GM18868 (cell line): ENCODE data around the gene RNASE8.
"Not testable (repeated sequence)": the region's sequence is repeated elsewhere in the genome, so short reads cannot be mapped to it uniquely, and the experiment has no call there.

Experiments used
- ATAC-seq: cut with Tn5 transposase; IDR thresholded peaks from one replicate; pipeline ENCODE4 v1.9.1; 2021; ENCODE audit warnings: mild to moderate bottlenecking, moderate library complexity; ENCODE audit not compliant: unreplicated experiment

RNASE8 gene

DNA sequence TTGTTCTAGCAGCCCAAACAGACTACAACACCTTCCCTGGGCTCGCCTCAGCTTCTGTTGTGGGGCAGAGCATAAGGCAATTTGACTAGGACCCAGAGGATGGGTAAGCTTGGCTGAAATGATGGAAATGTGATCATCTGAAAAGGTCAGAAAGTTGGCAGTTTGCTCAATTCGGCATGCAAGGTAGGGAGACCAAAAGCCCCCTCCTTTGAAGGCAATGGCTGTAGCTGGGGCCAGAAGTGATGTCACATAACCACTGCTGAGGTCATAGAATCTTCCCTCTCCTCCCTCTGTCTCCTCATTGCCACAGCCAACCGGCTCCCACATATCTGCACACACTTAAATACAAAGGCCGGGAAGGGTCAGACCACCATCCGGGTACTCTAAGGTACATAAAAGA, 27.7 kb upstream of the RNASE8 start, which contains the start of gene TPPP2:
TPPP2 (plus strand) TSS at position 301 of the 400 bp plus-strand sequence. CDS start 365 bp downstream, outside the sequence.
- ATAC-seq: no peak

DNA sequence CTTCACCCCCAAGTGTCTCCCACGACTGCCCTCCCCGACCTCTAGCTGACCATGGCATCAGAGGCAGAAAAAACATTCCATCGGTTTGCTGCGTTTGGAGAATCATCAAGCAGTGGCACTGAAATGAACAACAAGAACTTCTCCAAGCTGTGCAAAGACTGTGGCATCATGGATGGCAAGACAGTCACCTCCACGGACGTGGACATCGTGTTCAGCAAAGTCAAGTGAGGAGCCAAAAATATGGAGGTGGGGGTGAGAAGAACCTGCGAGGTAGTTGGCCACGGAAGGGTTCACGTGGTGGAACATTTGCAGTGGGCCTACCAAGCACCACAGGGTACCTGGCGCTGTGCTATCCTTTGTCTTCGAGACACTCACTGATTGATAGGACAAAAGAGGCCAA, 27.1 kb upstream of the RNASE8 start:
- ATAC-seq: no peak

DNA sequence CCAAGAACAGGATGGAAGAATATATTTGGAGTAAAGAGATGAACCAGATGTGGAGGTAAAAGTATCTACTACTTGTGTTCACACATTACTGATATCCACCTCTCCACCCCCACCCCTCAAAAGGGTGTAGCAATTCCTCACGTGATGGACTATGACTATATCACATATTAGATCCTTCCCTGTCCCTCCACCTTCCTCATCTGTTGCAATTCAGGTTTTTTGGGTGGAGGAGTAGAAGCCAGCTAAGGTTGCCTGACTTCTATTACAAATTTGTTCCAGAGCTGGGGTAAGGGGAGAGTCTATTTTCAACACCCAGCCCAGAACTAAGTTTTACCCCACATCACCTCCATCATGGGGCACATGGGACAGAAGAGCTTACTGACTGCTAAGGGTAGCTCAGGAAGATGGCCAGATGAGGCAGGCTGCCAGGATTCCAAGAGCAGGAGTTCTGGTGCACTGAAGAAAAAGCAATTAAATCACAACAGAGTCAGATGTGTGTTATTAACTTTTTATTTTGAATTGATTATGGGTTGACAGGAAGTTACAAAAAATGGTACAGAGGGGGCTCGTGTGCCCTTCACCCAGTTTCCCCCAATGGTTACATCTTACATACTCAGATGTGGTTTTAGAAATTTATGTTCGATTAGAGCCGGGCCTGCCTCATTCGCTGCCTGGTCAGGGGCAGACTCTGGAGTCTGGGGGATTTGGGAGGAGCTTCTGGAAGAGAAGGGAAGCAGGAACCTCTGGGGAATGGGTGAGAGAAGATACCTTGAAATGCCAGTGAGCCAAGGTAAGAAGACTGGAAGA, 25.1 kb upstream of the RNASE8 start:
- ATAC-seq: no peak

DNA sequence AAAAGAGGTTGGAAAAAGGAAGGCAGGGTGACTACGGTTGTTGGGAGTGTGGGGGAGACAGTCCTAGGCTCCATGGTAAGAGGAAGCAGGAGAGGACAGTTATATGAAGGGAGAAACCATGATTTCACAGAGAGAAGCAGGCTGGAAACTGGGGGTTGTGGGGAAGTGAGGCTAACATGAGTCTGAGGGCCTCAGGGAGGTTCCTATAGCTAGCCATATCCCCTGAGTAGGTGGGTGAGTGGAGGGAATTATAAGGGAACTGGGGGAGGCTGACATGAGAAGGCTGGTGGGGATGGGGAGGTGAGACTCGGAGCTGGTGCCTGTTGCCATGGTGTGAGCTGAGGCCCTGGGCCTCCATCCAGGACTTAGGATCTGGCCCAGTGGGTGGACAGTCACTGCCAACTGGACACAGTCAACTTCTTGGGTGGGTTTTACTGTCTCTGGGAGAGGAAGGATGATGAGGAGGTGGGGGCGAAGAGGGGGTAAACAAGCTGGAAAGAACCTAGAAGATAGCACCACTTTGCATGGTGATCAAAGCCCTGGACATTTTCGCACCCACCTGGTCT, 24.4 kb upstream of the RNASE8 start:
- no peak for ATAC-seq

DNA sequence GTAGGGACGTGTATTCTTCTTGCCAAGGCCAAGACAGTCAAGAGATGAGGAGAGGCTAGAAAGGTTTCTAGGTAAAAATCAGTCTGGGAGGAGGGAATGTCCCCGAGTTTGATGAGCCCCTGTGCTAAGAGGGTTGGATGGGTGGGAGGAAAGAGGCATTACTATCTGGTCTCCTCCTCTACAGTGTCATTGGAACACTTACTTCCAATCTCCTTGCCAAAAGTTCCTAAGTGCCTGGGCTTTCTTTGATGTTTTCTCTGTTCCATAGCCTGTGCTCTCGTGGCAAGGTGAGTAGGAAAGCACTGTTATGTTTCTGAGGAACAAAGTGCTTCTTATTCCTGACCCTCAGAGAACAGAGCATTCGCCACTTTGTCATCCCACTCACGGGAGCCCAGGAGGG, 22.9 kb upstream of the RNASE8 start, which contains the start of gene RNASE13:
RNASE13 (minus strand) TSS at position 101 of the 400 bp plus-strand sequence. CDS start 519 bp downstream, outside the sequence.
- ATAC-seq: no peak

DNA sequence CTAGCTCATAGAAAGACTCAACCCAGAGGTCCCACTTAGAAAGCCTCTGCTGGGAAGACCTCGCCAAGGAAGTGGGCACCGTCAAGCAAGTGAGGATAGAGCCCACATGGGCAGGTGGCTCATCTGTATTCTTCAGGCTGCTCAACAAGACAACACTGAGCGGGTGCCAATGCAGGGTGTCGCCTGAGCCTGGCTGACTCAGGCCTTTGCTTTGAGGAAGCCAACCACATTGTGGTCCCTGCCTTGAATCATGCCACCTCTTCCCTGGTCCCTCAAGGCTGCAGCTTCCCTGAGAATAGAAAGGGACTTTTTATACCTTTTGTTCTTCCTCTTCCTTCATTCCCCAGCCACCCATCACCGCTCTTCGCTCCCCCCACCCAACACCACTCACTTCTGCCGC, 20.9 kb upstream of the RNASE8 start:
- ATAC-seq: no peak

DNA sequence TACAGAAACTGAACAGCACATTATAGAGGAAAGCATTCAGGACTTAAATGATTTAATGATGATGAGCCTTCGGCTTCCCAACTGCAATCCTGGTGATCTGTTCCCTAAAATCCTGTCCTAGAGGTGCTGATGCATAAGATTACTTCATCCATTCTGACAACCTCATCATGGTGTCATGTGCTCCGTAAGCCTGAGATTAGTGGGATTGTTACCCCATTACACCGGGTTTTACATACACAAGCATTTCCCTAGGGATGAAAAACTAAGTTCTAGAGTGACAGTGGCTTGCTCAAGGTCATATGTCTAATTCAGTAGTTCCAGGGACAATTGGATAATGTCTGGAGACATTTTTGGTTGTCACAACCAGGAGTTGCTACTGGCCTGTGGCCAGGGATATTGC, 20.5 kb upstream of the RNASE8 start:
- no peak for ATAC-seq

DNA sequence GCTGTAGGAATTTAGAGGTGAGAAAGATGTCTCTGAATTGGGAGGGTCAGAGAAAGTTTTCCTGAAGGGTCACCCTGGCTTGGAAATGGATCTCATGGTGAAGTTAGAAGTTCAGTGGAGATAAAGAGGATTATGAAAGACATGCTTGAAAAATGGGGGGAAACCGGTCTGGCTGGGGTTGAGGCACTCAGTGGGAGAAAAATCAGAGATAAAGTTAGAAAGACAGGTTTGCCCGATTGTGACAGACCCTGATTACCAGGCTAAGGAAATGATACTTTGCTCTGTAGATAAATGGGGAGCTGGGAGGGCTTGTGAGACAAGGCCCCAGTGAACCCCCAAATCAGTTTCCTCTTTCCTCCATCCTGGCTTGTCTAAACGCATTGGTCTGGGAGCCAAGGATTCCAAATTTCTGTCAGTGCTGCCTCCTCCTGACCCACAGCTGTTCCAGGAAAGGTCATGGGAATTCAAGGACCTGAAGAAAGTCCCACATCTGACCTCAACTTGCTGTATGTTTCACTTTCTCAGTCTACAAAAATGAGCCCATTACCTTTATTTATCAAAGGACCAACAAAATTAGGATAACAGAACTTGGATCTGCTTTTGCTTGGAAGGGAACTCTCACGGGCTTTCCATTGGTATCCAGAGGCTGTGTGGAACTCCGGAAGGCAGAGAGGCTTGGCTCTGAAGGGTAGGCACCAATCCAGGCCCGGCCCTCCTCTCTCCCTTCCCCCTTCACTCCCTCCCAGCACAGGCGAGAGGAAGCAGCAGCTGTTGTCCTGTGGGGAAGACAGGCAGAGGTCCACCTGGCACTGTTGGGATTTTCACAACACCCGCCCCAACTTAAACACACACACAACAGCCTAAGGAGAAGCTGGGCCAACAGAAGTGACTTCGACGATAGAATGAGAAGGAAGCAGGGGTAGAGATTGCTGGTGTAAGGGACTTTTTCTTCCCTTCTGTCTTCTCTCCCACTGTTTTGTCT, 18.9 kb upstream of the RNASE8 start:
- ATAC-seq: no peak

DNA sequence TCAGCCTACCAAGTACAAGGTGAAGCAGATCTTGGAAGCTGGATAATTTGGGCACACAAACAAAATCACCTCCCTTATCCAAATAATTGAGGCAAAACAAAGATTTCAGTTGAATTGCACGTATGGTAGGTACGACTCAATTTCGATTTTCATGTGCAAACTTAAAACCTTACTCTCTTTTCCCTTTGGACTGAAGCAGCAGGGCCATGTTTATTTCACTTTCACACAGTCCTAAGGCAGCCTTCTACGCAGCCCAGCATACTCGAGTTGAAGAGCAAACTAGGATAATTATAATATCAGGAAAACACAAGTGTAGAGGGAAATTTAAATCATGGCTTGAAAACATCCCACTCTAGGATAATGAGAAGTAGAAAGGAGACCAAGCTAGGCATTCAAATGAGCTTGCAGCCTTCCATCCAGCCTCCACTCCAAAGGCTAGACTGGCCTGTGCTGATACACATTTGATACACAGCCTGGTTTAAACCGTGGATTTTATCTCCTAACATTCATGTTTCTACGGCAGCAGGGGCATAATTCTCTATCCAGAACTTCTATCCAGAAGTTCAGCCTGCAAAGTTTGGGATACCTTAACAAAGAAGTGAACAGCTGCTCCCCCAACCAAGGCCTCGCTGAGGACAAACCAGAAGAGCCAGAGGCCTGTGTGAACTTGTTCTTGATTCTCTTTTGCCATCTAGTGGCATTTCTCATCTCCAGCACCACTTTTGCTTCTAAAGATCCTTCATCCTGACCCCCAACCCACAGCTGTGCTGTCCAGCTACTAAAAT, 17.8 kb upstream of the RNASE8 start:
- ATAC-seq: peak; percentile 54

DNA sequence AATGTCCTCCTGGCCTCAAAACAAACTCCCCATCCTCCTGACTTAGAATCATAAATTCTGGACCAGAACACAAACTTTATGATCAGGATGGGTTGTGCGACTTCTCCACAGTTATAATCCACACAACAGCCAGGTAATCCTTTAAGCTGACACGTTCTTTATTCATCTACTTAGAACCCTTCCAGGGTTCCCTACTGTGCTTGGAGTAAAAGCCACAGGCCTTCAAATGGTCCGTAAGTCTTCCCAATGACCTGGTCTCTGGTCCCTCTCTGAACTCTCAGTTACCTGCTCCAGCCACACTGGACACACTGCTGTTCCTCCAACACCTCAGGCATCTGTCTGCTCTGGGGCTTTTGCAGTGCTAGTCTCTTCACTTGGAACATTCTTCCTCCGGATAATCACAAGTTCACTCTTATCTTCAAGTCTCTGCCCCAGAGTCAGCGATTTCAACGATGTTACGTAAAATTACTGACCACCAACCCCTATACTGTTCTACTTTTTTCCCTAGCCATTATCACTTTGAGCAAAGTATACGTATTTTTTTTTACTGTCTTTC, 17.2 kb upstream of the RNASE8 start:
- ATAC-seq: no peak

DNA sequence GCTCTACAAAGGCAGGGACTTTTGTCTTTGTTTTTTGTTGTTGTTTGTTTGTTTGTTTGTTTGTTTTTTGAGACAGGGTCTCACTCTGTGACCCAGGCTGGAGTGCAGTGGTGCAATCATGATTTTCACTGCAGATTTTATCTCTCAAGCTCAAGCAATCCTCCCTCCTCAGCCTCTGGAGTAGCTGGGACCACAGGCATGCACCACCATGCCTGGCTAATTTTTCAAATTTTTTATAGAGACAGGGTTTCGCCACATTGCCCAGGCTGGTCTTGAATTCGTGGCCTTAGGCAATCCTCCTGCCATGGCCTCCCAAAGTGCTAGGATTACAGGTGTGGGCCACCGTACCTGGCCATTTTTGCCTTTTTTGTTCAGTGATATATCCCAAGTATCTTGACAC, 16.7 kb upstream of the RNASE8 start:
- ATAC-seq: not testable (repeated sequence)

DNA sequence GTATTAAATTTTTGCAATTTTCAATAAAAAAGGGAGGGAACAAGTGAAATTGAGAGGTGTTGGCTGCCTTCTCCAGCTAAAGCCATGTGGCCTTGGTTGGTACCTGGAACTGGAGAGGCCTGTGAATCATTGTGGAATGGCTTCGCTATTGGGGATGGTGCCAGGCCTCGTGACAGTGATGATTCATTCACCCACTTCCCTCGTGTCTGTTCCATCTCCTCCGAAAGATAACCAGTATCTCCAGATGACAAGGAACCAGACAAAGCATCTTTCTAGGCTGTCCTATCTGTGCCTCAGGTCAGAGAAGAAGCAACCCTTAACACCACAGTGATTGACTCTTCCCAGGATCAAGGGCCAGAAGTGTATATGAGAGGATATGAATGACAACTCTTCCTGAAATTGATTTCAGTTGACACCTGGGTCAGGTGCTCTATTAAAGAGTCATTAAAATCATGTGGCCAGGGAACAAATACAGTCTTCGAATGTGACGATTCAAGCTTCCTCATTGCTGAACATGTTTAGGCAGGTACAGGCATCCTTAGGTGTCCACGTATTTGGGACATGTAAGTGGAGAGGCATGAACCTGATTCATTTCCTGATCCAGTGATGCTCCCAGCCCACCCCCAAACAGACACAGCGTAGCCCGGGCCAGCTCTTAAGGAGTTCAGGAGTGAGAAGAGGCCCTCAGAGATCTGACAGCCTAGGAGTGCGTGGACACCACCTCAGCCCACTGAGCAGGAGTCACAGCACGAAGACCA, 15.8 kb upstream of the RNASE8 start, which contains the start of gene RNASE7:
RNASE7 (plus strand) TSS at position 687 of the 758 bp plus-strand sequence. CDS start 631 bp downstream, outside the sequence.
- ATAC-seq: no peak

DNA sequence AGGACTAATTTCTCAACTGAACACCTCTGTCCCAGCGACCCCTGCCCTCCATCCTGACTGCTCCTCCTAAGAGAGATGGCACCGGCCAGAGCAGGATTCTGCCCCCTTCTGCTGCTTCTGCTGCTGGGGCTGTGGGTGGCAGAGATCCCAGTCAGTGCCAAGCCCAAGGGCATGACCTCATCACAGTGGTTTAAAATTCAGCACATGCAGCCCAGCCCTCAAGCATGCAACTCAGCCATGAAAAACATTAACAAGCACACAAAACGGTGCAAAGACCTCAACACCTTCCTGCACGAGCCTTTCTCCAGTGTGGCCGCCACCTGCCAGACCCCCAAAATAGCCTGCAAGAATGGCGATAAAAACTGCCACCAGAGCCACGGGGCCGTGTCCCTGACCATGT, 14.7 kb upstream of the RNASE8 start:
- ATAC-seq: no peak

DNA sequence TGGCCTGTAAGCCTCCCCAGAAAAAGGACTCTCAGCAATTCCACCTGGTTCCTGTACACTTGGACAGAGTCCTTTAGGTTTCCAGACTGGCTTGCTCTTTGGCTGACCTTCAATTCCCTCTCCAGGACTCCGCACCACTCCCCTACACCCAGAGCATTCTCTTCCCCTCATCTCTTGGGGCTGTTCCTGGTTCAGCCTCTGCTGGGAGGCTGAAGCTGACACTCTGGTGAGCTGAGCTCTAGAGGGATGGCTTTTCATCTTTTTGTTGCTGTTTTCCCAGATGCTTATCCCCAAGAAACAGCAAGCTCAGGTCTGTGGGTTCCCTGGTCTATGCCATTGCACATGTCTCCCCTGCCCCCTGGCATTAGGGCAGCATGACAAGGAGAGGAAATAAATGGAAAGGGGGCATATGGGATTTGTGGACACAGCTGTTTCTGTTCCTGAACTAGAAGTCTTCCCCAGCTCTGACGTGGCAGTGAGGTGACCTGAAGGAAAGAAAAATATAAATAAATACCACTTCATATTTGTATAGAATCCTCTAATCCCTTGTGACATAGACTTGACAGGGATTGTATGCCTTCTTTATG, 14.1 kb upstream of the RNASE8 start:
- no peak for ATAC-seq

DNA sequence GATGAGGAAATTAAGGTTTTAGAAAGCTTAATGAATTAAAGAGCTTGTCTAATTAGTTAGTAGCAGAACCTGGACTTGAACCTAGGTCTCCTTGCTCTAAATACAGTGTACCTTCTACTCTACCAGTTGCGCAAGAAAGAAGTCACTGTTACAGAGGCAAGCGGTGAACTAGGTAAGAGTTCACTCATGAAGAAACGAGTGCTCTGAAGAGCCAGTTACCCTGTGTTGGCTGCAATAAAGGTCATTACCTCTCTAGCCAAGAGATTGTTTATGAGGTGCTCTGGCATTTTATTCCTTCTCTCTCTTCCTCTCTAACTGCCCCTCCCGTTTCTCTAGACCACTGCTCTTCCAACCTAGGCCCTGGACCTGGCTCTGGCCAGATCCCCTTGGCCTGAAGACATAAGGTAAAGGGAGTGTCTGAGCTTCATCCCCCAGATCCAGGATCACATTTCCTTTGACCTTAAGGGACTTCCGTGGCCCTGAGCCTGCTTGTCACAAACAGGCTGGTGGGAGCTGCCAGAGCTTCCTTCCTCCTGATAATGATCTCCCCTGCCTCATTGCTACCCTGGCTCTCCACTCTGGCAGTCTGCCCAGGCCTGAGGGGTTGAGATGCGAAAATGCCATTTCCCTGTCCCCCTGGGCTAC, 13.5 kb upstream of the RNASE8 start:
- no peak for ATAC-seq

DNA sequence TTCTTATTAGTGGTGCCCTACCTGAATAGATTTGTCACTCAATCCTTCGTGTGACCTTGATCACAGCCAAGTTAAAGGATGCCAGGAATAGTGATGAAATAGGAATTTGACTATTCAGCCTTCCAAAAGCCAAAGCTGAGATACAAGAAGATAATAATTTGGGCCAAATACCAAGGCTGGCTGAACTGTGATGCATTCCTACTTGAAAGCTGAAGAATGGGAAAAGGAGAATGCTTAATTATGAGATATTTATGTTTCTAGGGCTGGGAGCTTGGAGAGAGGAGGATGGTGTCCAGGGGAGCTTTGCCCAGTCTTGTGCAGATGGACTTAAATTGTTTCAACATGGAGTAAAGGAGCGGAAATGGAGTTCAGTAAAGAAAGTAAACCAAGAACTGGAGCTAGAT, 10.2 kb upstream of the RNASE8 start:
- ATAC-seq: no peak

DNA sequence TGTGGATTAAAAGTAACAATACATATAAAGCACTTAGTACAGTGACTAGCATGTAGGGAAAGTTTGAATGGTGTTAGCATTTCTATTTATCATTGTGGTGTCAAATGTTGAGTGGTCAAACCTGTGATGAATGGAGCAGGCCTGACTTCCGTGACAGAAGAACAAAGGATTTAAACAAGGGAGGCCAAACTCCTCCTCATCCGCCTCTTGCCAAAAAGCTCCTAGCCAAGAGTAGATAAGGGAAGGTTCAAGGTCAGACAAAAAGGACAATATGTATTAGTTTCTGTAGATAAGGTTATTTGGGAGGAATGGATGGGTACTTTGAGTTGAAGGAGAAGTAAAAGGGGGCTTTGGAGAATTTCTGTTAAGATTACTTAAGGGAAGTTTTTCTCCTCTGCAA, 9.0 kb upstream of the RNASE8 start:
- ATAC-seq: no peak

DNA sequence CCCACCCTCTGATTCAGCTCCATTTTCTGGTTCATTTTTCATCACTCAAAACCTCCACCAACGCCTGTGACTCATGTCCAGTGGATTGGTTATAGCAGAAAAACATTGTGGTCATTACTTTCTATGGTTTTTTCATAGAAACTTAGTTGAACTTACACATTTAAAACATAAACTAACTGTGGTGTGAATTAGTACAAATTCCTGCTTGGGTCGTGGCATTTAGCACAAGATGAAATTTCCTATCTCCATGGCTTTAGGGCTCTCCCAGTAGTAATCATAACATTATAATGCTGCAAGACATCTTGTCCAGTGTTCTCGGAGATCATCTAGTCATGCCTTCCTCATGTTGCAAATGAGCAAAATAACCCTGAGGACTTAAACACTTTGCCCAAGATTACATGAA, 8.3 kb upstream of the RNASE8 start:
- ATAC-seq: no peak
